ENCODE data around the gene RRM2.

Gene RRM2

DNA sequence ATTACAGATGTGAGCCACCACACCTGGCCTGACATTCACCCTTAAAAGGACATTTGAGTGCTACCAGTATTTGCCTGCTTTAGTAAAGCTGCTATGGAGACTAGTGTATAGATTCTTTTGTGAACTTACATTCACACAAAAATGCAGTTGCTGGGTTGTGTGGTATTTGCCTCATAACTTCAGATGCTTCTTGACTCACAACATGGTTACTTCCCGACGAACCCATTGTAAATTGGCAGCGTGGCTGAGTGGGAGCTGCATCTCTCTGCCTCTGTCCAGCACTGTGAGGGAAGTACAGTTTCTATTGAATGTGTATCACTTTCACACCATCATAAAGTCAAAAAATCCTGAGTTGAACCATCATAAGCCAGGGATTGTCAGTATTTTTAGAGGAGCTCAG, 56.9 kb downstream of the RRM2 start:
- TF ChIP-seq, protein P1, sequence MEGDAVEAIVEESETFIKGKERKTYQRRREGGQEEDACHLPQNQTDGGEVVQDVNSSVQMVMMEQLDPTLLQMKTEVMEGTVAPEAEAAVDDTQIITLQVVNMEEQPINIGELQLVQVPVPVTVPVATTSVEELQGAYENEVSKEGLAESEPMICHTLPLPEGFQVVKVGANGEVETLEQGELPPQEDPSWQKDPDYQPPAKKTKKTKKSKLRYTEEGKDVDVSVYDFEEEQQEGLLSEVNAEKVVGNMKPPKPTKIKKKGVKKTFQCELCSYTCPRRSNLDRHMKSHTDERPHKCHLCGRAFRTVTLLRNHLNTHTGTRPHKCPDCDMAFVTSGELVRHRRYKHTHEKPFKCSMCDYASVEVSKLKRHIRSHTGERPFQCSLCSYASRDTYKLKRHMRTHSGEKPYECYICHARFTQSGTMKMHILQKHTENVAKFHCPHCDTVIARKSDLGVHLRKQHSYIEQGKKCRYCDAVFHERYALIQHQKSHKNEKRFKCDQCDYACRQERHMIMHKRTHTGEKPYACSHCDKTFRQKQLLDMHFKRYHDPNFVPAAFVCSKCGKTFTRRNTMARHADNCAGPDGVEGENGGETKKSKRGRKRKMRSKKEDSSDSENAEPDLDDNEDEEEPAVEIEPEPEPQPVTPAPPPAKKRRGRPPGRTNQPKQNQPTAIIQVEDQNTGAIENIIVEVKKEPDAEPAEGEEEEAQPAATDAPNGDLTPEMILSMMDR (conservative IDR thresholded peaks at IDR 0.05; ENCODE audit: low read depth, low read length), result no peak
- DNase-seq (ENCODE audit: low read depth), result no peak
- H3K4me3 ChIP-seq (ENCODE audit: low read length), result no peak overlapping the region

DNA sequence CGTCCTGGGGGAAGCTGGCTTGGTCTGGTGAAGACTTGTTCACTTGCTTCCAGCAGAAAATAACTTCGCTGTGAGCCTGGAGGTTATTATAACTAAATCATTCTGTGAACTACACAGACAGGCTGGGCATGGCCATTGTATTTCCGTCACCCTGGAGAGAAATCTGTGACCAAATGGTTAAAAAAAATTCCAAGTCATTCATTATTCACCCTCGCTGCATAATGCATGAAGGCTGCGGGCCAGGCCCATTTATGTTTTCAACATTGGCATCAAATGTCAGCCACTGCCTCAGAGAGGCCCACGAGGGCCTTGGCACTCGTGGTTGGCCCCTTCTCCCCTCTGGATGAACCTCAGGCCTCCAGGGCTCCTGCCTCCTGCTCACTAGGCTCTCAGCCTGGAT, 57.7 kb downstream of the RRM2 start:
- H3K4me3 ChIP-seq (ENCODE audit: low read length), result no peak overlapping the region
- DNase-seq (ENCODE audit: low read depth), result no peak
- TF ChIP-seq, protein P1 (conservative IDR thresholded peaks at IDR 0.05; ENCODE audit: low read depth, low read length), result no peak
